HepG2 (cell line): Measurements from ENCODE around the gene ENDOD1. TPM values are rescaled to one million over a fixed set of nuclear protein-coding genes. Genes with fewer than 3 reads are reported as not detected.

ENCODE experiments used
- ATRX ChIP-seq: sonication (generic); formaldehyde crosslinking; IDR thresholded peaks from 2 replicates; pipeline ENCODE4 v1.4.0; 2020; ENCODE audit warnings: missing genetic modification reagents, borderline replicate concordance
- CREB1 ChIP-seq, 2 experiments: fragments of 450-650 bp in 1 of 2; IDR thresholded peaks; 2 replicates each; pipeline ENCODE4 v1.6.1; 2016 to 2017; ENCODE audit warnings: control low read depth in 1 of 2, mild to moderate bottlenecking in 1 of 2, missing compliant biosample characterization in 1 of 2, missing genetic modification characterization in 1 of 2
- CREBL2 ChIP-seq: sonication (generic); formaldehyde crosslinking; IDR thresholded peaks from 2 replicates; pipeline ENCODE4 v1.8.1; 2023; ENCODE audit warnings: missing genetic modification reagents, mild to moderate bottlenecking, borderline replicate concordance
- DNMT3B ChIP-seq: conservative IDR thresholded peaks from 2 replicates; pipeline ENCODE4 v1.6.1; 2016; ENCODE audit warnings: missing biosample characterization, control low read depth
- HNF4G ChIP-seq, 2 experiments: sonication (generic) in 1 of 2; formaldehyde crosslinking in 1 of 2; IDR thresholded peaks; 2 replicates each; pipeline versions ENCODE4 v1.4.0 to v1.6.1; 2011 to 2020; ENCODE audit warnings: borderline replicate concordance in 2 of 2, low read depth in 2 of 2, mild to moderate bottlenecking in 2 of 2, low read length in 1 of 2, missing genetic modification reagents in 1 of 2, moderate library complexity in 1 of 2
- NBN ChIP-seq: fragments of 450-650 bp; conservative IDR thresholded peaks from 2 replicates; pipeline ENCODE4 v1.6.1; 2017
- NFYC ChIP-seq: IDR thresholded peaks from 2 replicates; pipeline ENCODE4 v1.6.1; 2016; ENCODE audit warnings: missing genetic modification reagents, missing compliant biosample characterization
- TFDP2 ChIP-seq: sonication (generic); formaldehyde crosslinking; IDR thresholded peaks from 2 replicates; pipeline ENCODE4 v1.4.0; 2020; ENCODE audit warnings: missing genetic modification reagents
- ZBTB2 ChIP-seq: sonication (generic); formaldehyde crosslinking; IDR thresholded peaks from 2 replicates; pipeline ENCODE4 v1.8.0; 2022; ENCODE audit warnings: low read depth, missing genetic modification reagents
- ZBTB49 ChIP-seq: sonication (generic); formaldehyde crosslinking; IDR thresholded peaks from 2 replicates; pipeline ENCODE4 v1.4.0; 2020; ENCODE audit warnings: missing genetic modification reagents, borderline replicate concordance
- ZFP37 ChIP-seq: sonication (generic); formaldehyde crosslinking; IDR thresholded peaks from 2 replicates; pipeline ENCODE4 v1.4.0; 2020; ENCODE audit warnings: missing genetic modification reagents, borderline replicate concordance
- ZMYM3 ChIP-seq: sonication (generic); formaldehyde crosslinking; IDR thresholded peaks from 2 replicates; pipeline ENCODE4 v1.5.1; 2020; ENCODE audit warnings: mild to moderate bottlenecking, missing genetic modification reagents
- ZNF12 ChIP-seq: sonication (generic); formaldehyde crosslinking; IDR thresholded peaks from 2 replicates; pipeline ENCODE4 v1.5.0; 2020; ENCODE audit warnings: missing genetic modification reagents
- ZNF143 ChIP-seq: sonication (generic); formaldehyde crosslinking; IDR thresholded peaks from 2 replicates; pipeline ENCODE4 v1.4.0; 2020; ENCODE audit warnings: missing genetic modification reagents
- polyA plus RNA-seq, 8 experiments: library from polyadenylated mRNA; depleted of rRNA in 3 of 8; stranded (reverse) in 7 of 8; unstranded in 1 of 8; fragments of >200 nt; fragmentation: Illumina TruSeq in 4 of 8; extraction: Trizol in 4 of 8; gene quantifications; 2 replicates each; pipeline versions ENCODE4 v1.2.1 to v1.2.3, GENCODE V29; 2011 to 2016; ENCODE audit warnings: low read depth in 4 of 8, missing spikeins in 1 of 8, mixed read lengths in 1 of 8; ENCODE audit not compliant: insufficient read depth in 1 of 8
- total RNA-seq, 5 experiments: library from RNA; depleted of rRNA; stranded (reverse); fragments of >200 nt; fragmentation: Illumina TruSeq; extraction: Trizol; gene quantifications; 2 replicates each; pipeline ENCODE4 v1.2.3, GENCODE V29; 2016; ENCODE audit warnings: low read depth in 1 of 5
- TF ChIP-seq, protein P1 (sequence below): sonication (generic); formaldehyde crosslinking; IDR thresholded peaks from 2 replicates; pipeline ENCODE4 v1.5.0; 2020; ENCODE audit warnings: missing genetic modification reagents
- TF ChIP-seq, protein P2 (sequence below): sonication (generic); formaldehyde crosslinking; IDR thresholded peaks from 2 replicates; pipeline ENCODE4 v1.8.1; 2022; ENCODE audit warnings: mild to moderate bottlenecking, missing genetic modification reagents

The ENDOD1 gene
- total and polyA plus RNA-seq, 2 of the 13 experiments (the other 11 are each of a cell fraction or from before 2014, with no cell fraction given): 2.0 to 6.8 TPM

GRCh38 chr11:95067039-95067840 lies 22.4 kb upstream of the ENDOD1 start (continued):
- TF ChIP-seq ZBTB49 (no peak), ATRX (no peak), ZBTB2 (CRISPR knock-in tag) (no peak), ZMYM3 (CRISPR knock-in tag) (no peak), ZFP37 (CRISPR knock-in tag) (no peak), CREBL2 (CRISPR knock-in tag) (no peak), ZNF12 (CRISPR knock-in tag) (0 out of 2 replicates have a peak, but pooled peaks have one; percentile 33), ZNF143 (peak; percentile 61), HNF4G (IDR thresholded peaks at IDR 0.05; ENCODE audit: borderline replicate concordance, low read depth, low read length) (no peak), HNF4G (CRISPR knock-in tag; IDR thresholded peaks at IDR 0.05; ENCODE audit: borderline replicate concordance, low read depth) (no peak; the same call in 1 of the 2 replicates), NFYC (CRISPR knock-in tag) (no peak), CREB1 (IDR thresholded peaks at IDR 0.05) (no peak), CREB1 (CRISPR knock-in tag; IDR thresholded peaks at IDR 0.05) (no peak), DNMT3B (CRISPR knock-in tag) (no peak), NBN (no peak), TFDP2 (CRISPR knock-in tag) (peak; percentile 55; the same call in 1 of the 2 replicates)
- TF ChIP-seq, protein P1, sequence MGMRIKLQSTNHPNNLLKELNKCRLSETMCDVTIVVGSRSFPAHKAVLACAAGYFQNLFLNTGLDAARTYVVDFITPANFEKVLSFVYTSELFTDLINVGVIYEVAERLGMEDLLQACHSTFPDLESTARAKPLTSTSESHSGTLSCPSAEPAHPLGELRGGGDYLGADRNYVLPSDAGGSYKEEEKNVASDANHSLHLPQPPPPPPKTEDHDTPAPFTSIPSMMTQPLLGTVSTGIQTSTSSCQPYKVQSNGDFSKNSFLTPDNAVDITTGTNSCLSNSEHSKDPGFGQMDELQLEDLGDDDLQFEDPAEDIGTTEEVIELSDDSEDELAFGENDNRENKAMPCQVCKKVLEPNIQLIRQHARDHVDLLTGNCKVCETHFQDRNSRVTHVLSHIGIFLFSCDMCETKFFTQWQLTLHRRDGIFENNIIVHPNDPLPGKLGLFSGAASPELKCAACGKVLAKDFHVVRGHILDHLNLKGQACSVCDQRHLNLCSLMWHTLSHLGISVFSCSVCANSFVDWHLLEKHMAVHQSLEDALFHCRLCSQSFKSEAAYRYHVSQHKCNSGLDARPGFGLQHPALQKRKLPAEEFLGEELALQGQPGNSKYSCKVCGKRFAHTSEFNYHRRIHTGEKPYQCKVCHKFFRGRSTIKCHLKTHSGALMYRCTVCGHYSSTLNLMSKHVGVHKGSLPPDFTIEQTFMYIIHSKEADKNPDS: no peak
- TF ChIP-seq, protein P2, sequence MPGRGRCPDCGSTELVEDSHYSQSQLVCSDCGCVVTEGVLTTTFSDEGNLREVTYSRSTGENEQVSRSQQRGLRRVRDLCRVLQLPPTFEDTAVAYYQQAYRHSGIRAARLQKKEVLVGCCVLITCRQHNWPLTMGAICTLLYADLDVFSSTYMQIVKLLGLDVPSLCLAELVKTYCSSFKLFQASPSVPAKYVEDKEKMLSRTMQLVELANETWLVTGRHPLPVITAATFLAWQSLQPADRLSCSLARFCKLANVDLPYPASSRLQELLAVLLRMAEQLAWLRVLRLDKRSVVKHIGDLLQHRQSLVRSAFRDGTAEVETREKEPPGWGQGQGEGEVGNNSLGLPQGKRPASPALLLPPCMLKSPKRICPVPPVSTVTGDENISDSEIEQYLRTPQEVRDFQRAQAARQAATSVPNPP (CRISPR knock-in tag): no peak
